HCT116 (cell line): ENCODE results near the gene UGGT2. TPM values are rescaled to one million over a fixed set of nuclear protein-coding genes. Genes with fewer than 3 reads are reported as not detected.

Experiments used
- ATAC-seq: fragments of 200-7000 bp; cut with Tn5 transposase; 2 replicates; pipeline ENCODE4 v1.9.1; 2020; ENCODE audit warnings: mild to moderate bottlenecking, moderate library complexity
- BruUV-seq: library from RNA; stranded (reverse); fragments of 400-500 nt; replicated peaks from 2 replicates; lab custom pipeline; 2021; lab: Mats Ljungman, UMichigan
- CTCF ChIA-PET: fragments of 300-600 bp; sonication (Branson Sonifier 250); formaldehyde crosslinking; loops from one replicate; lab custom pipeline; 2021; ENCODE audit warnings: antibody characterized with exemption; lab: Charles Lee
- POLR2A ChIA-PET: fragments of 300-600, 350-600 bp; sonication (Branson Sonifier 250); formaldehyde crosslinking; loops from one replicate; lab custom pipeline; 2021; ENCODE audit warnings: antibody characterized with exemption; lab: Charles Lee
- RAD21 ChIA-PET, 2 experiments: fragments of 300-600 bp; sonication (Branson Sonifier 250); formaldehyde crosslinking; loops; one replicate each; lab custom pipeline; 2023; ENCODE audit warnings: low total read pairs in 2 of 2; ENCODE audit not compliant: uncharacterized antibody in 2 of 2, unreplicated experiment in 2 of 2, low non-redundant PET in 1 of 2; lab: Charles Lee
- DNase-seq: peaks from one replicate; pipeline ENCODE4 v3.0.0-alpha.2; 2010; ENCODE audit warnings: low read depth, low spot score
- H2AFZ ChIP-seq: fragments of 200-600 bp; shearing (Covaris generic), sonication (generic); 2 replicates; pipeline ENCODE4 v1.6.1; 2017; ENCODE audit warnings: low read depth, mixed run types, mixed read lengths, antibody characterized with exemption, low read length; ENCODE audit not compliant: poor library complexity, severe bottlenecking
- H3K27ac ChIP-seq: 2 replicates; pipeline ENCODE4 v1.5.1; 2012; ENCODE audit warnings: low read depth, low read length
- H3K27me3 ChIP-seq: fragments of 200-600 bp; sonication (generic); 2 replicates; pipeline ENCODE4 v1.6.1; 2016; ENCODE audit warnings: mixed run types, low read length, mixed read lengths; ENCODE audit not compliant: insufficient read depth
- H3K36me3 ChIP-seq, 2 experiments: fragments of 200-500 bp in 1 of 2; fragments of 200-600 bp in 1 of 2; sonication (Bioruptor generic) in 1 of 2; sonication (generic) in 1 of 2; 2 replicates each; pipeline versions ENCODE4 v1.5.1 to v1.6.1; 2014 to 2016; ENCODE audit warnings: low read length in 2 of 2, inconsistent platforms in 1 of 2, mixed read lengths in 1 of 2, mixed run types in 1 of 2; ENCODE audit not compliant: insufficient read depth in 2 of 2, control insufficient read depth in 1 of 2
- H3K4me1 ChIP-seq, 2 experiments: fragments of 200-600 bp in 1 of 2; sonication (generic) in 1 of 2; 2 replicates each; pipeline versions ENCODE4 v1.5.1 to v1.6.1; 2012 to 2017; ENCODE audit warnings: low read length in 2 of 2, inconsistent platforms in 1 of 2, mild to moderate bottlenecking in 1 of 2, mixed read lengths in 1 of 2, mixed run types in 1 of 2, moderate library complexity in 1 of 2; ENCODE audit not compliant: insufficient read depth in 2 of 2, control insufficient read depth in 1 of 2
- H3K4me2 ChIP-seq: fragments of 200-600 bp; sonication (generic); 2 replicates; pipeline ENCODE4 v1.6.1; 2017; ENCODE audit warnings: mixed run types, low read length, mixed read lengths
- H3K4me3 ChIP-seq, 2 experiments: fragments of 200-600 bp in 1 of 2; sonication (generic) in 1 of 2; replicated peaks in 1 of 2; 2 replicates each; pipeline ENCODE4 v1.5.1; 2011 to 2016; ENCODE audit warnings: low read length in 2 of 2, control low read depth in 1 of 2, low read depth in 1 of 2, mild to moderate bottlenecking in 1 of 2, mixed read lengths in 1 of 2, mixed run types in 1 of 2
- H3K79me2 ChIP-seq: fragments of 200-600 bp; sonication (generic); 2 replicates; pipeline ENCODE4 v1.6.1; 2017; ENCODE audit warnings: mild to moderate bottlenecking, mixed run types, low read length, moderate library complexity, mixed read lengths; ENCODE audit not compliant: insufficient read depth
- H3K9ac ChIP-seq: fragments of 200-600 bp; sonication (generic); 2 replicates; pipeline ENCODE4 v1.6.1; 2016; ENCODE audit warnings: low read length, mixed read lengths
- H3K9me2 ChIP-seq: fragments of 200-600 bp; sonication (generic), shearing (Covaris generic); 2 replicates; pipeline ENCODE4 v1.6.1; 2017; ENCODE audit warnings: mixed run types, mild to moderate bottlenecking, moderate library complexity; ENCODE audit not compliant: insufficient read depth
- H3K9me3 ChIP-seq, 2 experiments: fragments of 200-500 bp in 1 of 2; fragments of 200-600 bp in 1 of 2; sonication (Bioruptor generic) in 1 of 2; sonication (generic) in 1 of 2; 2 replicates each; pipeline ENCODE4 v1.6.1; 2014 to 2017; ENCODE audit warnings: low read length in 2 of 2, mixed read lengths in 2 of 2, inconsistent platforms in 1 of 2, low read depth in 1 of 2, mild to moderate bottlenecking in 1 of 2, mixed run types in 1 of 2, moderate library complexity in 1 of 2; ENCODE audit not compliant: control insufficient read depth in 1 of 2, insufficient read depth in 1 of 2
- H4K20me1 ChIP-seq: fragments of 200-600 bp; sonication (generic), shearing (Covaris generic); 2 replicates; pipeline ENCODE4 v1.6.1; 2017; ENCODE audit warnings: mixed run types, mild to moderate bottlenecking, moderate library complexity; ENCODE audit not compliant: insufficient read depth
- CEBPB ChIP-seq: IDR thresholded peaks from 2 replicates; pipeline ENCODE4 v1.6.1; 2012; ENCODE audit warnings: low read depth
- EZH2phosphoT487 ChIP-seq: fragments of 200-600 bp; IDR thresholded peaks from 2 replicates; pipeline ENCODE4 v1.6.1; 2018; ENCODE audit warnings: antibody characterized with exemption, borderline replicate concordance
- POLR2A ChIP-seq: IDR thresholded peaks from 2 replicates; pipeline ENCODE4 v1.7.0; 2011; ENCODE audit warnings: borderline replicate concordance; ENCODE audit not compliant: insufficient read depth, insufficient read length; ENCODE audit errors: extremely low read depth
- POLR2AphosphoS5 ChIP-seq: IDR thresholded peaks from 2 replicates; pipeline ENCODE4 v1.6.1; 2011; ENCODE audit warnings: mild to moderate bottlenecking, low read depth, low read length, moderate library complexity
- SRF ChIP-seq: IDR thresholded peaks from 2 replicates; pipeline ENCODE4 v1.6.1; 2012; ENCODE audit warnings: low read depth
- TCF7L2 ChIP-seq: IDR thresholded peaks from 2 replicates; pipeline ENCODE4 v1.7.0; 2011; ENCODE audit warnings: borderline replicate concordance, inconsistent platforms; ENCODE audit not compliant: insufficient read depth, insufficient read length; ENCODE audit errors: extremely low read depth
- ZNF274 ChIP-seq: fragments of 200-500 bp; sonication (Bioruptor generic); IDR thresholded peaks from 2 replicates; pipeline ENCODE4 v1.6.1; 2014; ENCODE audit warnings: mild to moderate bottlenecking, low read depth, low read length, inconsistent platforms
- intact Hi-C: fragments of 100-400 bp; cut with micrococcal nuclease; formaldehyde crosslinking; loops from 2 replicates; pipeline ENCODE4 v1.10.0; 2022
- total RNA-seq: library from RNA; stranded (reverse); gene quantifications from one replicate; pipeline ENCODE4 v1.2.1, GENCODE V29; 2021; ENCODE audit not compliant: unreplicated experiment
- TF ChIP-seq, protein P1 (sequence below): IDR thresholded peaks from 2 replicates; pipeline ENCODE4 v1.6.1; 2012; ENCODE audit warnings: low read depth

UGGT2 gene
- total RNA-seq, 1 experiment from 2014 or later = 27.1 TPM

DNA sequence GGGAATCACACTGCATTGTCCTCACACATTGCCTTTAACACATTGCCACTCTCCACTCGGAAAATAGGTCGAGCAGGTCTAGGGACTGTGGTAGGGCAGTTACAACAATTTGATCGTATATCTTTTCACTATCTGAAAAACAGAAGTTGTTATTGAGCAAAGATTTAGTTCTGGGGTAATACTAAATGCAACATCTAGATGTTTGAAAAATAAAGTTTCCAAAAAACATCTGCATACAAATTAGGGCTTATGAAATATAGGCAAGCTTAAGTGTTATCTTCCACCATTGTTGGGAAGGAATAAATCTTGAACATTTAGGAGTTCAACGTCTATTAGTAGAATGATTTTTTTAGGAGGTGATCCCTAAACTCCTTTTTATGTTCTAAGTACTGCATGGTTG, 35.9 kb upstream of the UGGT2 start:
- Histone ChIP-seq H3K4me2 (peak overlapping the region; percentile 88), H3K9ac (no peak overlapping the region), H3K9me2 (no peaks in the 10 kb centered on the region), H3K36me3 (no peaks in the 10 kb centered on the region), H3K9me3 (no peaks in the 10 kb centered on the region), H3K4me1 (peaks cover 0 to 8% of the 10 kb centered on the region in 2 experiments; a peak in 1 of 4 replicates), H4K20me1 (no peaks in the 10 kb centered on the region; the same call in 1 of the 2 replicates), H3K4me3 (no peak overlapping the region), H3K27me3 (peaks cover 56% of the 10 kb centered on the region), H3K79me2 (no peaks in the 10 kb centered on the region), H2AFZ (no peak overlapping the region), H3K27ac (no peak overlapping the region)
- no peak for ATAC-seq
- no TSS peak for BruUV-seq
- intact Hi-C loops = no loop called here
- DNase-seq = no peak
- RAD21 ChIA-PET = no interaction called here
- POLR2A ChIA-PET = no interaction called here
- no peak for TF ChIP-seq CEBPB
- TF ChIP-seq, protein P1, sequence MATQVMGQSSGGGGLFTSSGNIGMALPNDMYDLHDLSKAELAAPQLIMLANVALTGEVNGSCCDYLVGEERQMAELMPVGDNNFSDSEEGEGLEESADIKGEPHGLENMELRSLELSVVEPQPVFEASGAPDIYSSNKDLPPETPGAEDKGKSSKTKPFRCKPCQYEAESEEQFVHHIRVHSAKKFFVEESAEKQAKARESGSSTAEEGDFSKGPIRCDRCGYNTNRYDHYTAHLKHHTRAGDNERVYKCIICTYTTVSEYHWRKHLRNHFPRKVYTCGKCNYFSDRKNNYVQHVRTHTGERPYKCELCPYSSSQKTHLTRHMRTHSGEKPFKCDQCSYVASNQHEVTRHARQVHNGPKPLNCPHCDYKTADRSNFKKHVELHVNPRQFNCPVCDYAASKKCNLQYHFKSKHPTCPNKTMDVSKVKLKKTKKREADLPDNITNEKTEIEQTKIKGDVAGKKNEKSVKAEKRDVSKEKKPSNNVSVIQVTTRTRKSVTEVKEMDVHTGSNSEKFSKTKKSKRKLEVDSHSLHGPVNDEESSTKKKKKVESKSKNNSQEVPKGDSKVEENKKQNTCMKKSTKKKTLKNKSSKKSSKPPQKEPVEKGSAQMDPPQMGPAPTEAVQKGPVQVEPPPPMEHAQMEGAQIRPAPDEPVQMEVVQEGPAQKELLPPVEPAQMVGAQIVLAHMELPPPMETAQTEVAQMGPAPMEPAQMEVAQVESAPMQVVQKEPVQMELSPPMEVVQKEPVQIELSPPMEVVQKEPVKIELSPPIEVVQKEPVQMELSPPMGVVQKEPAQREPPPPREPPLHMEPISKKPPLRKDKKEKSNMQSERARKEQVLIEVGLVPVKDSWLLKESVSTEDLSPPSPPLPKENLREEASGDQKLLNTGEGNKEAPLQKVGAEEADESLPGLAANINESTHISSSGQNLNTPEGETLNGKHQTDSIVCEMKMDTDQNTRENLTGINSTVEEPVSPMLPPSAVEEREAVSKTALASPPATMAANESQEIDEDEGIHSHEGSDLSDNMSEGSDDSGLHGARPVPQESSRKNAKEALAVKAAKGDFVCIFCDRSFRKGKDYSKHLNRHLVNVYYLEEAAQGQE = no peak
- no peak for TF ChIP-seq TCF7L2
- no peak for TF ChIP-seq POLR2AphosphoS5
- no peak for TF ChIP-seq ZNF274
- TF ChIP-seq EZH2phosphoT487 = no peak
- no peak for TF ChIP-seq SRF
- no peak for TF ChIP-seq POLR2A
- CTCF ChIA-PET = no interaction called here
